ENCODE measurements around the gene SPIRE1.

SPIRE1 gene

DNA sequence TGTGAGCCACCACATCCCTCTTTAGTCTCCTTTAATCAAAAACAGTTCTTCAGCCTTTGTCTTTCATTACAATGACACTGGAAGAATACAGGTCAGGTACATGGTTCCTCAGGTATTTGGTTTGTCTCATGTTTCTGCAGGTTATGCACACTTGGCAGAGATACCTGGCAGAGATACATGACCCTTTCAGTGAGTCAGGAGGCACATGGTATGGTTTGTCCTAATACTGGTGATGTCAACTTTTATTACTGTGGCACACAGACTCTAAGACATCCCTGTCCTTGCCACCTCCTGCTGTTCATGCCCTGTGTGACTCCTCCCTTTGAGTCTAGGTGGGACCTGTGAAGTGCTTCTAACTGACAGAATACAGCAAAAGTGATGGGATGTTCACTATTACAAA lies 58.4 kb downstream of the SPIRE1 start:
- Mint-ChIP-seq H3K36me3 (no peaks in the 10 kb centered on the region), H3K9me3 (no peaks in the 10 kb centered on the region), H3K4me1 (peaks cover 4 to 5% of the 10 kb centered on the region in 2 donors), H3K27ac (no peak overlapping the region), H3K27me3 (no peaks in the 10 kb centered on the region), H3K4me3 (no peak overlapping the region)
- DNase-seq (no peak), ATAC-seq (replicated peaks) (no peak)

GRCh38 chr18:12598181-12598930 lies 59.6 kb downstream of the SPIRE1 start:
- H3K36me3 Mint-ChIP-seq: no peaks in the 10 kb centered on the region
- DNase-seq (no peak), ATAC-seq (replicated peaks) (no peak)
- H3K27me3 Mint-ChIP-seq: no peaks in the 10 kb centered on the region
- H3K27ac Mint-ChIP-seq: no peak overlapping the region
- no peak overlapping the region for H3K4me3 Mint-ChIP-seq
- peaks cover 4 to 5% of the 10 kb centered on the region in 2 donors for H3K4me1 Mint-ChIP-seq
- no peaks in the 10 kb centered on the region for H3K9me3 Mint-ChIP-seq

DNA sequence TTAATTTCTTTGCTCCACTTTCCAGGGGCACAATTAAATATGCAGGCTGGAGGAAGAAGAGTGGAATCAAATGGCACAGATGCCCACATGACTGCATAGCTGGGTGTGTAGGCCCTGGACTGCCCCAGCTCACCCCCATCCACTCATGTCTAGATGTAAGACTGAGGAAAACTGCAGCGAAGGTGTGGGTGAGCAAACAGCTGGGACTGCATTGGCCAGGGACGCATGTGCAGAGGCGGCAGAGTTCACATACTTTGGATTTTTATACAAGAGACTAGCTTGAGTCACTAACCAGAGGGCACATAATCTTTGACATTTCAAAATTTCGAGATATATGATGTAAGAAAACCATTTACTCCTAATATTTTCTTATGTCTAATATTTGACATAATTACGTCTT lies 60.1 kb downstream of the SPIRE1 start:
- DNase-seq: no peak
- Mint-ChIP-seq H3K27me3 (no peaks in the 10 kb centered on the region), H3K9me3 (no peaks in the 10 kb centered on the region), H3K27ac (no peak overlapping the region), H3K4me3 (no peak overlapping the region), H3K4me1 (peaks cover 4 to 5% of the 10 kb centered on the region in 2 donors), H3K36me3 (no peaks in the 10 kb centered on the region)
- no peak for ATAC-seq (replicated peaks)

DNA sequence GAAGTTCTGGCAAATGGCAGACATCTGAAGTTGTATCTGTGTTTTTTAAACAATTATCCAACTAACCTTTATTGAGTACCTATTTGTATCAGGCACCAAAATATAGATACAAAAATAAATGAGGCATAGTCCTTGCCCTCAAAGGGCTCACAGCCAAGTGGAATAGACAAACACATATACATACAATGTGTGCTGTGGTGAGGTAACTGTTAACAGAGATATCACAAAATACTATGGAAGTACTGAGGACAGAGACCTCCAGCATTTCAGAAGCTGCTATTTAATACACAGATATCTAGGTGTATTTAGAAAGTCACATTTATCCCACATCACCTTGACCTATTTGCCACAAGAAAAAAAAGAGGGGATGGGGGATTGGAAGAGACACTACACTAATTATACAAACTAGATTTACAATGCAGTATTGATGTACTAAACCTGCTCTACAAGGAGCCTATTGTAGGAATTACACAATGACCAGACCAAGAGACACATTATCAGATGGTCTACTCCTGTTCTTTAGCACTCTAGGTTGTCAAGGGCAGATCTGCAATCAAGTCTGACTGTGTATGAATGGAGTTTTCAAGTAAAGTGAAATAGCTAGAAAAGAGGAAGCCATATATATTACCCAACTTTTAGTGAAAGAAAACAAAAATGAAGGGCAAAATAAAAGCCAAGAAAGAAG lies 62.2 kb downstream of the SPIRE1 start:
- Mint-ChIP-seq H3K9me3 (no peaks in the 10 kb centered on the region), H3K36me3 (no peaks in the 10 kb centered on the region), H3K4me1 (peaks cover 4 to 5% of the 10 kb centered on the region in 2 donors), H3K27me3 (peaks cover 0 to 4% of the 10 kb centered on the region in 2 donors), H3K27ac (no peak overlapping the region), H3K4me3 (no peak overlapping the region)
- no peak for ATAC-seq (replicated peaks)
- DNase-seq: no peak

GRCh38 chr18:12593866-12594265 lies 64.0 kb downstream of the SPIRE1 start:
- Mint-ChIP-seq H3K27ac (no peak overlapping the region), H3K9me3 (no peaks in the 10 kb centered on the region), H3K27me3 (peaks cover 0 to 4% of the 10 kb centered on the region in 2 donors), H3K4me3 (no peak overlapping the region), H3K36me3 (no peaks in the 10 kb centered on the region), H3K4me1 (peaks cover 4 to 5% of the 10 kb centered on the region in 2 donors)
- no peak for DNase-seq
- ATAC-seq (replicated peaks): no peak

DNA sequence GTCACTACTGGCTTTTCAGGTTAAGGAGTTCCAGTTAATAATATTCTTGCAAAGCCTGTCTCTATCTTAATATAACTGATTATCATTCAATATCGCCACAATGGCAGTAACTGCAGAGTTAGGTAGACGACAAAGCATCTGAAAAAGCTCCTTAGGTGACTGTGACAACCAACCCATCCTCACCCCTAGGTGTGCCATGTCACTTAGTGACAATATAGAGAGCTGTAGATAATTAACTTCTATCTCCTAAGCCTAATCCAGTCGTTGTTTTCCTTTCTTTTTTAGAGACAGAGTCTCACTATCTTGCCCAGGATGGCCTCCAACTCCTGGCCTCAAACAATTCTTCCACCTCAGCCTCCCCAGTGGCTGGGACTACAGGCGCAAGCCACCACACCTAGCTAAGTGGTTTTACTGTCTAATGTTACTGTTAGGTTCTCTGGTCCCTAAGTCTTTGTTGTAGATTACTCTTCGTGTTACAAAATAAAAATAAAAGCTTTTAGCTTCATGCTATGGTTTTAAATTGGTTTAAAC lies 65.2 kb downstream of the SPIRE1 start:
- Mint-ChIP-seq H3K4me3 (no peak overlapping the region), H3K27ac (no peak overlapping the region), H3K27me3 (peaks cover 0 to 4% of the 10 kb centered on the region in 2 donors), H3K9me3 (no peaks in the 10 kb centered on the region), H3K4me1 (peaks cover 4 to 5% of the 10 kb centered on the region in 2 donors), H3K36me3 (no peaks in the 10 kb centered on the region)
- no peak for DNase-seq
- no peak for ATAC-seq (replicated peaks)

DNA sequence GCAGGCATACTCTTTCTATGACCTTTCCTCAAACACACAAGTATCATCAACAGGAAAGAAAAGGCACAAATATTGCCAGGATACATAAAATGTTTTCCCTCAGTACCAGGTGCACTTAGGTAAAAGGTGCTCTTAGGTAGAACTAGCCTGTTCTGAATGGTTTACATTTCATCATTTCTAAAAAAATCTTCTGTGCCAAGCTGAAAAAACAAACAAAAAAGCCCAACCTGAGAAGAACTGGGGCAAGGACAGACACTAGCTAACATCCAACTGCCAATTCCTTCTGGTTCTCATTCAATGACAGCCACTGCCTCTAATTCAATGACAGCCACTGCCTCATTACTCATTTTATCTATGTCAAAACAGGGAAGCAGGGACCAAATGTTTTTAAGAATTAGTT lies 68.5 kb downstream of the SPIRE1 start:
- no peak overlapping the region for H3K27ac Mint-ChIP-seq
- ATAC-seq (replicated peaks) (no peak), DNase-seq (no peak)
- H3K9me3 Mint-ChIP-seq: no peaks in the 10 kb centered on the region
- H3K4me1 Mint-ChIP-seq: no peaks in the 10 kb centered on the region
- H3K27me3 Mint-ChIP-seq: peaks cover 0 to 4% of the 10 kb centered on the region in 2 donors
- no peaks in the 10 kb centered on the region for H3K36me3 Mint-ChIP-seq
- no peak overlapping the region for H3K4me3 Mint-ChIP-seq

GRCh38 chr18:12586956-12587355 lies 71.0 kb downstream of the SPIRE1 start:
- Mint-ChIP-seq H3K36me3 (no peaks in the 10 kb centered on the region), H3K27me3 (peaks cover 0 to 4% of the 10 kb centered on the region in 2 donors), H3K9me3 (no peaks in the 10 kb centered on the region), H3K4me3 (no peak overlapping the region), H3K4me1 (no peaks in the 10 kb centered on the region), H3K27ac (no peak overlapping the region)
- DNase-seq: no peak
- ATAC-seq (replicated peaks): no peak

- no peaks in the 10 kb centered on the region for H3K9me3 Mint-ChIP-seq
- ATAC-seq (replicated peaks) (no peak), DNase-seq (no peak)
- H3K4me1 Mint-ChIP-seq: no peaks in the 10 kb centered on the region
- no peaks in the 10 kb centered on the region for H3K36me3 Mint-ChIP-seq
- no peak overlapping the region for H3K27ac Mint-ChIP-seq
- H3K4me3 Mint-ChIP-seq: no peak overlapping the region
- no peaks in the 10 kb centered on the region for H3K27me3 Mint-ChIP-seq
Measured at GRCh38 chr18:12585218-12585617, 72.7 kb downstream of the SPIRE1 start.

DNA sequence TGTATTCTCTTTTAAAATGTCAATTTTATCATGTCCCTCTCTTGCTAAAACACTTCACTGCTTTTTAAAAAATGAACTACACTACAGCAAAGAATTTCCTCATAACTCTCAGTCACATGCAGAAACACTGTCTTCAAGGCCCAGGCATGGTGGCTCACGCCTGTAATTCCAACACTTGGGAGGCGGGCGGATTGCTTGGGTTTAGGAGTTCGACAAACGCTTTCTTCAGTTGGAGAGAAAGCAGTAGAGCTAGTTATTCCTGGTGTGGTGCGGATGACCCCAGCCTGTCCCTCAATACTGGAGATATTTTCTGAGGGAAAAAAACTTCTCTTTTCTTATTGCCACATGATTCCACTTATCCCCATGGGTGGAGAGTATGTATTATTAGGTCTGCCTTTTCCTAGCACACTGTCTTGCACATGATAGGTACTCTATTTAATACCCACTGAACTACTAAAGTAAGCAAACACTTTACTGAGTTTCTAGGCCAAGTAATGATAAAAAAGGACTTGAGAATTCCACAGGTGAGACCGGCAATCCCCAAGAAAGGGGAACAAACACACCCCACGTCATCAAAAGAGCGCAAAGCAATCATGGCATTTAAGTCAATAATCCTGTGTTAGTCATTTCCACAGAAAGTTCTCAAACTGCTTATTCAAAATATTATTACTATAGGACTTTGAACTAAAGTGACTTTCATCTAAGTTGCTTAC lies 77.1 kb downstream of the SPIRE1 start:
- H3K36me3 Mint-ChIP-seq: no peaks in the 10 kb centered on the region
- no peak for DNase-seq
- peaks cover 0 to 5% of the 10 kb centered on the region in 2 donors for H3K4me1 Mint-ChIP-seq
- H3K27ac Mint-ChIP-seq: no peak overlapping the region
- no peak overlapping the region for H3K4me3 Mint-ChIP-seq
- no peaks in the 10 kb centered on the region for H3K27me3 Mint-ChIP-seq
- H3K9me3 Mint-ChIP-seq: no peaks in the 10 kb centered on the region
- ATAC-seq (replicated peaks): no peak

DNA sequence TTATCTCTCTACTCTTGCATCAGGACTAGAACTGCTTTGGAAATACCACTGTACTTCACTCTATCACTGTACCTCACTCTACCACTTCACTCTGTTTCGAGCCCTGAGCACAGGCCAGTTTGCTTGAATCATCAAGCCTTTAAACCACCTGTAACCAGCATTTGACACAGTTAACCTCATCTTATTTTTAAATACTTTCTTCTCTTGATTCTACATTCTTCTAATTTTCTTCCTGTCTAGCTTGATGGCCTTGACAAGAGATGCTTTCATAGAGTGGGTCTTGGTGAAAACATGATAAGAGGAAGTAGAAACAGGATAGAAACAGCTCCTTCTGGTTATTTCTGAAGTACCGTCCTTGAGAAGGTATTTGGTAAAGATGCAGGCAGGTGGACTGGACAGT lies 78.1 kb downstream of the SPIRE1 start:
- Mint-ChIP-seq H3K27me3 (no peaks in the 10 kb centered on the region), H3K4me3 (no peak overlapping the region), H3K9me3 (no peaks in the 10 kb centered on the region), H3K27ac (no peak overlapping the region), H3K4me1 (peaks cover 0 to 5% of the 10 kb centered on the region in 2 donors), H3K36me3 (no peaks in the 10 kb centered on the region)
- DNase-seq (no peak), ATAC-seq (replicated peaks) (no peak)

DNA sequence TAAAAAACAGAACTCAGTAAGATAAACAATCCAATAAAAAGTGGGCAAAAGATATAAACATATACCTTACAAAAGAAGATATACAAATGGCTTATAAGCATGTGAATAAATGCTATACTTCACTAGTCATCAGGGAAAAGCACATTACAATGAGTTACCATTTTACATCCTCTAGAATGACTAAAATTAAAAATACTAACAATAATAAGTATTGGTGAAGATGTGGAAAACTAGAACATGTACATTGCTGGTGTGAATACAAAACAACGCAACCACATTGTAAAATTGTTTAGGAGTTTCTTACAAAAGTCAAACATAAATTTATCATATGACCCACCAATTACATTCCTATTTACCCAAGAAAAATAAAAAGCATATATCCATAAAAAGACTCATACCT lies 80.1 kb downstream of the SPIRE1 start:
- ATAC-seq (replicated peaks) (no peak), DNase-seq (no peak)
- Mint-ChIP-seq H3K9me3 (no peaks in the 10 kb centered on the region), H3K4me1 (peaks cover 0 to 5% of the 10 kb centered on the region in 2 donors), H3K27ac (no peak overlapping the region), H3K4me3 (no peak overlapping the region), H3K36me3 (no peaks in the 10 kb centered on the region), H3K27me3 (no peaks in the 10 kb centered on the region)

DNA sequence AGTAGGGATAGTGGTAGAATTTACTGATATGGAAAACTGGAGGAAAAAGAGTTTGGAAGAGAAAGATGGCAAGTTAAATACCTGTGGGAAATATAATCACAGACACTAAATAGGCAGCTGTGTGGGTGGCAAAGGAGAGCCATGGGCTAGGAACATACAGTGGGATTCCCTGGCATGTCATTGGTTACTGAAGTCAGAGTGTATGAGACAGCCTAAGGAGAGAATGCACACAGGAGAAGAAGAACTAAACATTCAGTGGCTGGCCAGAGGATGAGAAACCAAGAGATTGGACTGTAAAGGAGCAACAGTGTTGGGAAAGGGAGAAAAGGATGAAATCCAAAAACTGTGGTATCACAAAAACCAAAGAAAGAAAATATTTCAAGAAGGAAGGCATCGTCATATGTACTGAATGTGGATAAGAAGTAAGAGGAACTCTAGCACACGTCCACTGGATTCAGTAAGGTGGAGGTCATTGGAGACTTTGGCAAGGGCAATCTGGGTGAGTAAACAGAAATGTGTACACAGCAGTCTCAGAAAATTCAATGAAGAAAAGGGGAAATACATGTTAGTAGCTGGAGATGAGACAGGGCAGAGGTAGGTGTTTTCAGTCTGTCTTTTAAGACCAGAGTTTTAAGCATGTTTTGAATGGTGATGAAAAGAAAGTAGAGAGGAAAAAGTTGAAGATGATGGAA lies 83.3 kb downstream of the SPIRE1 start:
- peaks cover 0 to 13% of the 10 kb centered on the region in 2 donors for H3K27me3 Mint-ChIP-seq
- no peak for DNase-seq
- H3K27ac Mint-ChIP-seq: no peak overlapping the region
- no peaks in the 10 kb centered on the region for H3K4me1 Mint-ChIP-seq
- no peak overlapping the region for H3K4me3 Mint-ChIP-seq
- ATAC-seq (replicated peaks): no peak
- no peaks in the 10 kb centered on the region for H3K36me3 Mint-ChIP-seq
- H3K9me3 Mint-ChIP-seq: no peaks in the 10 kb centered on the region

DNA sequence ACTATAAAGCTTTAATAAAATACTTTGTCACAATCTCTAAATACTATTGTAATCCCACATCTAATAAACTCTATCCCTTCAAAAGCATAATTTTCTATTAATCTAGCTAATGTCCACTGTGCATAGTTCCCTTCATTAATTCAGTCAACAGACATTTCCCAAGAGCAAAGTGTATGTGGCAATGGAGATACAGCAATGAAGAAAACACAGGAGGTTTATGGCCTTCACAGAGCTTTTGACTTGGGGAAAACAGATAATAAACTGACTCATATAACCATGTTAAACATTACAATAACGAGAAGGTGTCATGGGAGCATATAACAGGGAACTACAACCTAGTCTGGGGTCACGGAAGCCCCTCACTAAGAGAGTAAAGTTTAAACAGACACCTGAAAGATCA lies 86.3 kb downstream of the SPIRE1 start:
- no peaks in the 10 kb centered on the region for H3K36me3 Mint-ChIP-seq
- no peaks in the 10 kb centered on the region for H3K4me1 Mint-ChIP-seq
- no peak overlapping the region for H3K27ac Mint-ChIP-seq
- H3K27me3 Mint-ChIP-seq: peaks cover 0 to 13% of the 10 kb centered on the region in 2 donors
- H3K9me3 Mint-ChIP-seq: no peaks in the 10 kb centered on the region
- DNase-seq (no peak), ATAC-seq (replicated peaks) (no peak)
- no peak overlapping the region for H3K4me3 Mint-ChIP-seq
